Panc1 (cell line): Measurements from ENCODE around the gene COG3.

ENCODE experiments used
- CTCF ChIP-seq: fragments of 450-650 bp; IDR thresholded peaks from 2 replicates; pipeline ENCODE4 v1.5.1; 2017; ENCODE audit warnings: mild to moderate bottlenecking
- POLR2AphosphoS5 ChIP-seq: IDR thresholded peaks from 2 replicates; pipeline ENCODE4 v1.6.1; 2012; ENCODE audit warnings: mild to moderate bottlenecking, low read depth, low read length, moderate library complexity
- SIN3A ChIP-seq: IDR thresholded peaks from 2 replicates; pipeline ENCODE4 v1.6.1; 2012; ENCODE audit warnings: low read depth, mild to moderate bottlenecking, low read length, moderate library complexity, borderline replicate concordance; ENCODE audit not compliant: insufficient read depth

DNA sequence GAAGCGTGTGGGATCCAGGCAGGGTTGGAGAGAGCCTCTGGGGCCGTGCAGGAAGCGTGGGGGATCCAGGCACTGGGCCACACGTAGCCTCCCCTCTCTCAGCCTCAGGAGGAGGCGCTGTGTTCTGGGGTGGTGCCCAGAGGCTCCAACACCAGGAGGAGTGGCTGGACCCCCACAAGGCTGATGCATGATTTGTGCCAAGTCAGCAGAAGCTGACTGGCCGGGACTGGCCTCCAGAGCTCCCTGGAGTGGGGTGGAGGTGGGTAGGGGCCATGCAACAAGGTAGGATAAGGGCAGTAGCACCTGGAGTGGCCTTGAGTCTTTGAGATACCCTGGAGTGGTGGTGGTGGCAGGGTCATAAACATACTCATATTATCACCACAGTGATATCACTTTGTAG, 75.5 kb downstream of the COG3 start:
- TF ChIP-seq CTCF (no peak), SIN3A (no peak), POLR2AphosphoS5 (no peak)
